Spinal cord (tissue), 10 donors: Measurements from ENCODE around the gene PHF2. TPM values are rescaled to one million over a fixed set of nuclear protein-coding genes. Genes with fewer than 3 reads are reported as not detected.

Experiments
- DNase-seq, 6 donors: peaks; one replicate each; pipeline versions ENCODE4 v3.0.0 to v3.0.0-alpha.2; 2013 to 2015; ENCODE audit warnings: low spot score in 6 of 6, low read depth in 4 of 6
- H3K27ac ChIP-seq: one replicate; pipeline ENCODE4 v1.5.1; 2013; ENCODE audit warnings: low read depth, low read length, control low read depth
- H3K27me3 ChIP-seq: one replicate; pipeline ENCODE4 v1.6.1; 2013; ENCODE audit warnings: low read length; ENCODE audit not compliant: control insufficient read depth, insufficient read depth
- H3K36me3 ChIP-seq: one replicate; pipeline ENCODE4 v1.6.1; 2013; ENCODE audit warnings: low read length; ENCODE audit not compliant: control insufficient read depth, insufficient read depth
- H3K4me1 ChIP-seq: one replicate; pipeline ENCODE4 v1.6.1; 2013; ENCODE audit warnings: low read length; ENCODE audit not compliant: control insufficient read depth, insufficient read depth
- H3K4me3 ChIP-seq: one replicate; pipeline ENCODE4 v1.5.1; 2013; ENCODE audit warnings: low read depth, low read length, control low read depth
- H3K9me3 ChIP-seq: one replicate; pipeline ENCODE4 v1.6.1; 2013; ENCODE audit warnings: low read length; ENCODE audit not compliant: control insufficient read depth, insufficient read depth
- WGBS: methylation state at CpG from one replicate; pipeline ENCODE4 v1.1.5; 2013; ENCODE audit warnings: missing lambda C conversion rate; ENCODE audit not compliant: insufficient coverage; 5-methylcytosine and 5-hydroxymethylcytosine counted together
- polyA plus RNA-seq, 2 donors: library from polyadenylated mRNA; unstranded; fragments of 120-200 nt; gene quantifications; one replicate each; pipeline ENCODE4 v1.2.1, GENCODE V29; 2013; ENCODE audit not compliant: insufficient read length in 2 of 2
- total RNA-seq, 2 donors: library from RNA; depleted of rRNA in 1 of 2; stranded (reverse); fragments of 120-200 nt in 1 of 2; fragments of >200 nt in 1 of 2; gene quantifications; one replicate each; pipeline versions ENCODE4 v1.2.3 to v1.2.4, GENCODE V29; 2013 to 2014
- donor health status: healthy.

Gene PHF2
- total and polyA plus RNA-seq, 4 donors, result 23.3 to 61.1 (median 43.4) TPM

GRCh38 chr9:93610206-93610605 is 33.8 kb downstream of the PHF2 start:
- Histone ChIP-seq H3K4me1 (peaks cover 3% of the 10 kb centered on the region), H3K9me3 (peaks cover 17% of the 10 kb centered on the region), H3K27me3 (no peaks in the 10 kb centered on the region), H3K27ac (no peak overlapping the region), H3K4me3 (no peak overlapping the region), H3K36me3 (peaks cover 8% of the 10 kb centered on the region)
- WGBS, result no CpG with 5 or more reads among the region's 1 CpG
- DNase-seq, result no peak

GRCh38 chr9:93612052-93612795 is 35.8 kb downstream of the PHF2 start:
- no peak overlapping the region for H3K4me3 ChIP-seq
- H3K4me1 ChIP-seq, result peaks cover 8% of the 10 kb centered on the region
- no peak overlapping the region for H3K27ac ChIP-seq
- no CpG with 5 or more reads among the region's 2 CpGs for WGBS
- peaks cover 8% of the 10 kb centered on the region for H3K36me3 ChIP-seq
- H3K27me3 ChIP-seq, result no peaks in the 10 kb centered on the region
- peaks cover 16% of the 10 kb centered on the region for H3K9me3 ChIP-seq
- no peak for DNase-seq

GRCh38 chr9:93612796-93613154 is 36.4 kb downstream of the PHF2 start:
- Histone ChIP-seq H3K27ac (no peak overlapping the region), H3K27me3 (no peaks in the 10 kb centered on the region), H3K4me1 (peaks cover 9% of the 10 kb centered on the region), H3K9me3 (peaks cover 11% of the 10 kb centered on the region), H3K4me3 (no peak overlapping the region), H3K36me3 (peaks cover 8% of the 10 kb centered on the region)
- WGBS, result 79% methylated on average over 2 of the region's 5 CpGs
- no peak for DNase-seq

- Histone ChIP-seq H3K4me1 (peaks cover 9% of the 10 kb centered on the region), H3K27ac (no peak overlapping the region), H3K9me3 (peaks cover 11% of the 10 kb centered on the region), H3K4me3 (no peak overlapping the region), H3K36me3 (peaks cover 11% of the 10 kb centered on the region), H3K27me3 (no peaks in the 10 kb centered on the region)
- no peak for DNase-seq
- 94% methylated on average over 4 of the region's 5 CpGs for WGBS
These were observed 36.8 kb downstream of the PHF2 start for GRCh38 chr9:93613174-93613573.

GRCh38 chr9:93613791-93614190 is 37.4 kb downstream of the PHF2 start:
- Histone ChIP-seq H3K27ac (no peak overlapping the region), H3K4me1 (peaks cover 9% of the 10 kb centered on the region), H3K4me3 (no peak overlapping the region), H3K9me3 (peaks cover 10% of the 10 kb centered on the region), H3K36me3 (peaks cover 11% of the 10 kb centered on the region), H3K27me3 (no peaks in the 10 kb centered on the region)
- WGBS, result no CpG with 5 or more reads among the region's 3 CpGs
- no peak for DNase-seq

- Histone ChIP-seq H3K27me3 (no peaks in the 10 kb centered on the region), H3K4me1 (peaks cover 20% of the 10 kb centered on the region), H3K4me3 (no peak overlapping the region), H3K9me3 (peaks cover 1% of the 10 kb centered on the region), H3K27ac (no peak overlapping the region), H3K36me3 (peaks cover 17% of the 10 kb centered on the region)
- 96% methylated on average over 4 of the region's 5 CpGs for WGBS
- DNase-seq, result no peak
These were observed 38.6 kb downstream of the PHF2 start for GRCh38 chr9:93614830-93615468.

- Histone ChIP-seq H3K27me3 (no peaks in the 10 kb centered on the region), H3K27ac (no peak overlapping the region), H3K9me3 (no peaks in the 10 kb centered on the region), H3K36me3 (peaks cover 17% of the 10 kb centered on the region), H3K4me1 (peaks cover 29% of the 10 kb centered on the region), H3K4me3 (no peak overlapping the region)
- WGBS, result no CpG with 5 or more reads among the region's 2 CpGs
- no peak for DNase-seq
These were observed 39.7 kb downstream of the PHF2 start for GRCh38 chr9:93616044-93616443.

GRCh38 chr9:93617273-93617672 is 40.9 kb downstream of the PHF2 start:
- peak in 1 of 6 donors; percentile 17 for DNase-seq
- Histone ChIP-seq H3K4me3 (no peak overlapping the region), H3K27ac (no peak overlapping the region), H3K36me3 (peaks cover 17% of the 10 kb centered on the region), H3K27me3 (no peaks in the 10 kb centered on the region), H3K9me3 (no peaks in the 10 kb centered on the region), H3K4me1 (peaks cover 30% of the 10 kb centered on the region)
- 43% methylated on average over 3 of the region's 6 CpGs for WGBS

GRCh38 chr9:93619272-93619775 is 42.9 kb downstream of the PHF2 start:
- DNase-seq, result no peak
- Histone ChIP-seq H3K27ac (no peak overlapping the region), H3K9me3 (no peaks in the 10 kb centered on the region), H3K27me3 (no peaks in the 10 kb centered on the region), H3K4me3 (no peak overlapping the region), H3K36me3 (peaks cover 10% of the 10 kb centered on the region), H3K4me1 (peaks cover 27% of the 10 kb centered on the region)
- 91% methylated on average over 19 of the region's 19 CpGs for WGBS

GRCh38 chr9:93620041-93620506 is 43.7 kb downstream of the PHF2 start:
- H3K4me1 ChIP-seq, result peaks cover 27% of the 10 kb centered on the region
- no peak overlapping the region for H3K27ac ChIP-seq
- 75% methylated on average over 8 of the region's 8 CpGs for WGBS

More at GRCh38 chr9:93620041-93620506, 43.7 kb downstream of the PHF2 start:
- H3K36me3 ChIP-seq, result peaks cover 9% of the 10 kb centered on the region
- no peak for DNase-seq
- H3K27me3 ChIP-seq, result no peaks in the 10 kb centered on the region
- H3K4me3 ChIP-seq, result no peak overlapping the region
- no peaks in the 10 kb centered on the region for H3K9me3 ChIP-seq
